SK-N-SH (cell line): Measurements from ENCODE around the gene VPS26B. TPM values are rescaled to one million over a fixed set of nuclear protein-coding genes. Genes with fewer than 3 reads are reported as not detected.

Experiments
- CTCF ChIA-PET: fragments of 300-600, 350-600 bp; formaldehyde crosslinking; extraction: SDS; loops from one replicate; lab custom pipeline; 2021; lab: Yijun Ruan, JAX
- POLR2A ChIA-PET: fragments of 350-600 bp; sonication (Branson Sonifier 250); formaldehyde crosslinking; extraction: SDS; loops from one replicate; lab custom pipeline; 2020; ENCODE audit warnings: antibody characterized with exemption, inconsistent platforms; lab: Yijun Ruan, JAX
- DNase-seq: peaks from one replicate; pipeline ENCODE4 v3.0.0; 2012
- H2AFZ ChIP-seq: fragments of 200-600 bp; sonication (generic); 2 replicates; pipeline ENCODE4 v1.8.1; 2016; ENCODE audit warnings: antibody characterized with exemption, mild to moderate bottlenecking, low read depth
- H3F3A ChIP-seq: fragments of 200-600 bp; sonication (generic); replicated peaks from 2 replicates; pipeline ENCODE3; 2016; ENCODE audit warnings: antibody characterized with exemption, mild to moderate bottlenecking; ENCODE audit not compliant: insufficient read depth
- H3K27ac ChIP-seq, 2 experiments: fragments of 200-500 bp in 1 of 2; fragments of 200-600 bp in 1 of 2; sonication (Bioruptor generic) in 1 of 2; sonication (generic), shearing (Covaris generic) in 1 of 2; 2 replicates each; pipeline versions ENCODE4 v1.5.1 to v1.6.1; 2014 to 2016; ENCODE audit warnings: low read depth in 2 of 2, inconsistent platforms in 1 of 2, low read length in 1 of 2, mild to moderate bottlenecking in 1 of 2, mixed read lengths in 1 of 2
- H3K27me3 ChIP-seq: fragments of 200-600 bp; sonication (generic), shearing (Covaris generic); 2 replicates; pipeline ENCODE4 v1.6.1; 2016; ENCODE audit warnings: mixed run types; ENCODE audit not compliant: insufficient read depth
- H3K36me3 ChIP-seq, 2 experiments: fragments of 200-500 bp in 1 of 2; fragments of 200-600 bp in 1 of 2; sonication (Bioruptor generic) in 1 of 2; sonication (generic) in 1 of 2; replicated peaks in 1 of 2; 2 replicates each; pipeline versions ENCODE3 to v1.5.1; 2014 to 2016; ENCODE audit warnings: low read length in 1 of 2, mild to moderate bottlenecking in 1 of 2; ENCODE audit not compliant: insufficient read depth in 2 of 2, control insufficient read depth in 1 of 2
- H3K4me1 ChIP-seq, 2 experiments: fragments of 200-500 bp in 1 of 2; fragments of 200-600 bp in 1 of 2; sonication (Bioruptor generic) in 1 of 2; sonication (generic), shearing (Covaris generic) in 1 of 2; 2 replicates each; pipeline versions ENCODE4 v1.5.1 to v1.6.1; 2014 to 2016; ENCODE audit warnings: low read depth in 1 of 2, low read length in 1 of 2, mixed run types in 1 of 2; ENCODE audit not compliant: insufficient read depth in 2 of 2, control insufficient read depth in 1 of 2
- H3K4me2 ChIP-seq: fragments of 200-600 bp; sonication (generic), shearing (Covaris generic); 2 replicates; pipeline ENCODE4 v1.6.1; 2017; ENCODE audit warnings: mixed run types
- H3K4me3 ChIP-seq, 2 experiments: fragments of 200-500 bp in 1 of 2; fragments of 200-600 bp in 1 of 2; sonication (Bioruptor generic) in 1 of 2; sonication (generic), shearing (Covaris generic) in 1 of 2; 2 replicates each; pipeline versions ENCODE4 v1.5.1 to v1.8.1; 2014 to 2016; ENCODE audit warnings: low read depth in 2 of 2, inconsistent platforms in 1 of 2, low read length in 1 of 2, mild to moderate bottlenecking in 1 of 2, mixed read lengths in 1 of 2, moderate library complexity in 1 of 2
- H3K79me2 ChIP-seq: fragments of 200-600 bp; sonication (generic); 2 replicates; pipeline ENCODE4 v1.8.1; 2017; ENCODE audit warnings: mild to moderate bottlenecking; ENCODE audit not compliant: insufficient read depth
- H3K9ac ChIP-seq: fragments of 200-600 bp; sonication (generic); 2 replicates; pipeline ENCODE4 v1.6.1; 2017; ENCODE audit warnings: mixed run types
- H3K9me2 ChIP-seq: fragments of 200-600 bp; sonication (generic); 2 replicates; pipeline ENCODE4 v1.6.1; 2017; ENCODE audit warnings: mixed run types
- H3K9me3 ChIP-seq: fragments of 200-600 bp; sonication (generic); 2 replicates; pipeline ENCODE4 v1.6.1; 2017; ENCODE audit warnings: mixed run types, mild to moderate bottlenecking, moderate library complexity
- H4K20me1 ChIP-seq: fragments of 200-600 bp; sonication (generic); 2 replicates; pipeline ENCODE4 v1.6.1; 2017; ENCODE audit warnings: mild to moderate bottlenecking, mixed run types; ENCODE audit not compliant: insufficient read depth
- ELF1 ChIP-seq: IDR thresholded peaks from 2 replicates; pipeline ENCODE4 v1.4.0; 2012
- EP300 ChIP-seq, 2 experiments: IDR thresholded peaks; 2 replicates each; pipeline versions ENCODE4 v1.4.0 to v1.6.1; 2012; ENCODE audit warnings: borderline replicate concordance in 1 of 2, low read depth in 1 of 2, low read length in 1 of 2
- FOXJ3 ChIP-seq: sonication (generic); formaldehyde crosslinking; IDR thresholded peaks from 2 replicates; pipeline ENCODE4 v1.5.1; 2020; ENCODE audit warnings: mild to moderate bottlenecking, missing genetic modification reagents
- FOXM1 ChIP-seq: IDR thresholded peaks from 2 replicates; pipeline ENCODE4 v1.4.0; 2012; ENCODE audit warnings: low read depth, mild to moderate bottlenecking
- IRF3 ChIP-seq: fragments of 150-350 bp; IDR thresholded peaks from 2 replicates; pipeline ENCODE4 v1.6.1; 2016; ENCODE audit warnings: mild to moderate bottlenecking, low read depth, low read length
- JUND ChIP-seq: IDR thresholded peaks from 2 replicates; pipeline ENCODE4 v1.4.0; 2012
- NFIC ChIP-seq: IDR thresholded peaks from 2 replicates; pipeline ENCODE4 v1.4.0; 2012; ENCODE audit warnings: borderline replicate concordance
- NRF1 ChIP-seq: IDR thresholded peaks from 2 replicates; pipeline ENCODE4 v1.6.1; 2012; ENCODE audit warnings: low read depth, mild to moderate bottlenecking, low read length
- PBX3 ChIP-seq: IDR thresholded peaks from 2 replicates; pipeline ENCODE4; 2012
- RAD21 ChIP-seq: IDR thresholded peaks from 2 replicates; pipeline ENCODE4 v1.6.1; 2012; ENCODE audit warnings: mild to moderate bottlenecking, low read length
- RCOR1 ChIP-seq: fragments of 150-350 bp; IDR thresholded peaks from 2 replicates; pipeline ENCODE4 v1.6.1; 2017; ENCODE audit warnings: antibody characterized with exemption, low read length
- RXRA ChIP-seq: IDR thresholded peaks from 2 replicates; pipeline ENCODE4 v1.4.0; 2012; ENCODE audit warnings: low read depth, mild to moderate bottlenecking, borderline replicate concordance
- SMC3 ChIP-seq: IDR thresholded peaks from 2 replicates; pipeline ENCODE4 v1.6.1; 2012; ENCODE audit warnings: low read depth, low read length, improper control_type of control experiment
- TAF1 ChIP-seq: IDR thresholded peaks from 2 replicates; pipeline ENCODE4 v1.6.1; 2012; ENCODE audit warnings: low read depth, mild to moderate bottlenecking, low read length, moderate library complexity, borderline replicate concordance
- TCF12 ChIP-seq: IDR thresholded peaks from 2 replicates; pipeline ENCODE4 v1.4.0; 2012
- TEAD4 ChIP-seq: IDR thresholded peaks from 2 replicates; pipeline ENCODE4 v1.4.0; 2012; ENCODE audit warnings: mild to moderate bottlenecking, borderline replicate concordance; ENCODE audit not compliant: insufficient read depth
- WGBS: methylation state at CpG from one replicate; pipeline ENCODE4 v1.1.6; 2017; ENCODE audit warnings: low lambda C conversion rate; 5-methylcytosine and 5-hydroxymethylcytosine counted together
- polyA plus RNA-seq, 3 experiments: library from polyadenylated mRNA; depleted of rRNA; stranded (reverse); fragments of >200 nt; gene quantifications; 2 replicates each; pipeline ENCODE4 v1.2.3, GENCODE V29; 2012
- TF ChIP-seq, protein P1 (sequence below): IDR thresholded peaks from 2 replicates; pipeline ENCODE4 v1.4.0; 2012; ENCODE audit warnings: low read depth, borderline replicate concordance

The VPS26B gene
- polyA plus RNA-seq, 1 of the 3 experiments (the other 2 are of a cell fraction), result 53.0 TPM

GRCh38 chr11:134260983-134261382 is 36.5 kb downstream of the VPS26B start:
- no peak overlapping the region for H2AFZ ChIP-seq
- no peaks in the 10 kb centered on the region for H3K9me3 ChIP-seq
- H3F3A ChIP-seq, result no peaks in the 10 kb centered on the region
- no peak for DNase-seq
- H4K20me1 ChIP-seq, result no peaks in the 10 kb centered on the region
- no peak overlapping the region for H3K27ac ChIP-seq
- CTCF ChIA-PET, result interaction anchor here (0.8 to 1.3 kb wide), 4 partner anchors 9 to 104 kb away, joined by 3 to 4 read pairs (median 3); no protein-coding TSS in a partner anchor
- H3K4me3 ChIP-seq, result no peak overlapping the region
- WGBS, result 92% methylated on average over 10 of the region's 16 CpGs
- POLR2A ChIA-PET, result no interaction called here
- H3K9ac ChIP-seq, result no peak overlapping the region
- no peaks in the 10 kb centered on the region for H3K9me2 ChIP-seq
- no peaks in the 10 kb centered on the region for H3K4me1 ChIP-seq
- no peaks in the 10 kb centered on the region for H3K27me3 ChIP-seq
- TF ChIP-seq RXRA, result no peak
- no peak for TF ChIP-seq FOXJ3 (CRISPR knock-in tag)
- TF ChIP-seq JUND, result no peak
- no peak for TF ChIP-seq RCOR1
- no peak for TF ChIP-seq EP300 (IDR thresholded peaks at IDR 0.05; ENCODE audit: borderline replicate concordance in 1 of 2, low read depth in 1 of 2, low read length in 1 of 2)
- TF ChIP-seq TEAD4, result no peak
- TF ChIP-seq TCF12, result no peak
- TF ChIP-seq RAD21, result no peak
- no peak for TF ChIP-seq SMC3
- TF ChIP-seq IRF3, result no peak
- no peak for TF ChIP-seq TAF1
- TF ChIP-seq, protein P1, sequence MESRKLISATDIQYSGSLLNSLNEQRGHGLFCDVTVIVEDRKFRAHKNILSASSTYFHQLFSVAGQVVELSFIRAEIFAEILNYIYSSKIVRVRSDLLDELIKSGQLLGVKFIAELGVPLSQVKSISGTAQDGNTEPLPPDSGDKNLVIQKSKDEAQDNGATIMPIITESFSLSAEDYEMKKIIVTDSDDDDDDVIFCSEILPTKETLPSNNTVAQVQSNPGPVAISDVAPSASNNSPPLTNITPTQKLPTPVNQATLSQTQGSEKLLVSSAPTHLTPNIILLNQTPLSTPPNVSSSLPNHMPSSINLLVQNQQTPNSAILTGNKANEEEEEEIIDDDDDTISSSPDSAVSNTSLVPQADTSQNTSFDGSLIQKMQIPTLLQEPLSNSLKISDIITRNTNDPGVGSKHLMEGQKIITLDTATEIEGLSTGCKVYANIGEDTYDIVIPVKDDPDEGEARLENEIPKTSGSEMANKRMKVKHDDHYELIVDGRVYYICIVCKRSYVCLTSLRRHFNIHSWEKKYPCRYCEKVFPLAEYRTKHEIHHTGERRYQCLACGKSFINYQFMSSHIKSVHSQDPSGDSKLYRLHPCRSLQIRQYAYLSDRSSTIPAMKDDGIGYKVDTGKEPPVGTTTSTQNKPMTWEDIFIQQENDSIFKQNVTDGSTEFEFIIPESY, result no peak
- no peak for TF ChIP-seq ELF1
- TF ChIP-seq FOXM1, result no peak
- TF ChIP-seq NRF1, result no peak
- no peak for TF ChIP-seq PBX3
- no peak for TF ChIP-seq NFIC
- H3K36me3 ChIP-seq, result peaks cover 8 to 60% of the 10 kb centered on the region in 2 experiments
- no peak overlapping the region for H3K4me2 ChIP-seq
- no peaks in the 10 kb centered on the region for H3K79me2 ChIP-seq
